ENCODE data around the gene MAMDC2. TPM values are rescaled to one million over a fixed set of nuclear protein-coding genes. Genes with fewer than 3 reads are reported as not detected.

MAMDC2 gene
- total RNA-seq, 1 experiment from 2014 or later: 4.6 TPM

GRCh38 chr9:70081120-70081495 lies 37.5 kb downstream of the MAMDC2 start:
- H3K56ac ChIP-seq (ENCODE audit: insufficient read length, low read depth, low read length): no peak overlapping the region
- H4K91ac ChIP-seq (ENCODE audit: insufficient read length, low read depth, low read length): no peak overlapping the region
- H4K5ac ChIP-seq (ENCODE audit: insufficient read length, low read depth, low read length): no peak overlapping the region
- no peaks in the 10 kb centered on the region for H3K27me3 Mint-ChIP-seq (ENCODE audit: low read depth)
- no peak overlapping the region for H3K23ac ChIP-seq (ENCODE audit: insufficient read length, low read depth, low read length)
- H3K4me3 Mint-ChIP-seq: no peak overlapping the region
- H3K9me3 ChIP-seq (ENCODE audit: control insufficient read depth, low read depth, low read length): no peaks in the 10 kb centered on the region
- no peak overlapping the region for H3K4ac ChIP-seq (ENCODE audit: low read depth, low read length)
- no peak overlapping the region for H2BK5ac ChIP-seq (ENCODE audit: insufficient read length, low read length)
- no peak overlapping the region for H2BK120ac ChIP-seq (ENCODE audit: low read depth, low read length, poor library complexity, severe bottlenecking)
- H3K79me2 ChIP-seq (ENCODE audit: insufficient read depth, low read length): no peaks in the 10 kb centered on the region
- no peak for DNase-seq
- TF ChIP-seq CTCF (conservative IDR thresholded peaks at IDR 0.05): no peak
- H3K23me2 ChIP-seq (ENCODE audit: insufficient read length, low read depth, low read length, poor library complexity, severe bottlenecking): no peaks in the 10 kb centered on the region
- H4K20me1 ChIP-seq (ENCODE audit: control insufficient read depth, insufficient read depth, insufficient read length): no peaks in the 10 kb centered on the region
- no peak overlapping the region for H4K8ac ChIP-seq (replicated peaks; ENCODE audit: insufficient read length, low read depth, low read length)
- H3K27ac ChIP-seq (ENCODE audit: insufficient read length, low read depth, low read length): no peak overlapping the region
- H3K14ac ChIP-seq (ENCODE audit: insufficient read depth, low read length): no peak overlapping the region
- H2BK12ac ChIP-seq (ENCODE audit: insufficient read length, low read depth, low read length): no peak overlapping the region
- no peaks in the 10 kb centered on the region for H3K36me3 Mint-ChIP-seq (ENCODE audit: insufficient read depth in 1 of 3, low read depth in 3 of 3)
- H3K79me1 ChIP-seq (ENCODE audit: insufficient read depth, low read depth, low read length, poor library complexity, severe bottlenecking): no peaks in the 10 kb centered on the region
- no CpG with 5 or more reads among the region's 1 CpG for WGBS (ENCODE audit: extremely low coverage, insufficient read length, low lambda C conversion rate)
- H3K9me3 Mint-ChIP-seq: no peaks in the 10 kb centered on the region
- H3K4me1 ChIP-seq (ENCODE audit: insufficient read depth, low read length): peaks cover 3% of the 10 kb centered on the region; the same call in 1 of the 2 replicates
- H2BK15ac ChIP-seq (ENCODE audit: low read depth, low read length): no peak overlapping the region
- H2AFZ ChIP-seq (ENCODE audit: low read length): no peak overlapping the region
- H2AK5ac ChIP-seq (ENCODE audit: insufficient read length, low read length): no peak overlapping the region
- H3K18ac ChIP-seq (ENCODE audit: insufficient read length, low read depth, low read length): no peak overlapping the region
- peaks cover 13 to 19% of the 10 kb centered on the region in 2 experiments for H3K4me1 Mint-ChIP-seq
- no peaks in the 10 kb centered on the region for H3K27me3 ChIP-seq (ENCODE audit: insufficient read depth, low read length)
- H3K9ac ChIP-seq (ENCODE audit: extremely low read depth, insufficient read length, low read length): no peak overlapping the region
- no peak overlapping the region for H3K4me2 ChIP-seq (ENCODE audit: insufficient read depth, insufficient read length, low read length)
- no peak overlapping the region for H3T11ph ChIP-seq (ENCODE audit: low read length)
- no peak overlapping the region for H2BK20ac ChIP-seq (ENCODE audit: low read depth, low read length, poor library complexity, severe bottlenecking)
- peak overlapping the region in 2 of 3 experiments; percentile 29 to 68; a peak in 1 of 7 replicates for H3K27ac Mint-ChIP-seq
